SK-N-SH (cell line): ENCODE results near the gene EOGT.

Experiments used
- CTCF ChIP-seq: fragments of 200-600 bp; sonication (generic); IDR thresholded peaks from 2 replicates; pipeline ENCODE4 v1.6.1; 2017; ENCODE audit warnings: antibody characterized with exemption, mild to moderate bottlenecking, moderate library complexity
- EP300 ChIP-seq, 2 experiments: IDR thresholded peaks; 2 replicates each; pipeline versions ENCODE4 v1.4.0 to v1.6.1; 2012; ENCODE audit warnings: borderline replicate concordance in 1 of 2, low read depth in 1 of 2, low read length in 1 of 2
- POLR2AphosphoS5 ChIP-seq: IDR thresholded peaks from 2 replicates; pipeline ENCODE4 v1.6.1; 2012; ENCODE audit warnings: low read depth, low read length
- SIN3A ChIP-seq: IDR thresholded peaks from 2 replicates; pipeline ENCODE4 v1.6.1; 2012; ENCODE audit warnings: low read depth, mild to moderate bottlenecking, low read length, moderate library complexity, borderline replicate concordance

GRCh38 chr3:68936856-68937255 lies 76.6 kb downstream of the EOGT start:
- TF ChIP-seq EP300 (IDR thresholded peaks at IDR 0.05; ENCODE audit: borderline replicate concordance in 1 of 2, low read depth in 1 of 2, low read length in 1 of 2), result no peak
- no peak for TF ChIP-seq SIN3A
- no peak for TF ChIP-seq CTCF
- TF ChIP-seq POLR2AphosphoS5, result no peak
